Activated naive CD4-positive, alpha-beta T cell treated with anti-CD3 and anti-CD28 coated beads for 36 hours (primary cell): ENCODE data around the gene TOM1L2. TPM values are rescaled to one million over a fixed set of nuclear protein-coding genes. Genes with fewer than 3 reads are reported as not detected.

Experiments
- CTCF ChIA-PET: fragments of 350-600 bp; sonication (Branson Sonifier 250); formaldehyde crosslinking; loops from one replicate; lab custom pipeline; 2021; ENCODE audit warnings: antibody characterized with exemption; lab: Charles Lee
- DNase-seq: peaks from one replicate; pipeline ENCODE4 v3.0.0-alpha.2; 2020
- H3K27ac Mint-ChIP-seq: one replicate; pipeline ENCODE4 v1.8.0; 2021; ENCODE audit warnings: mild to moderate bottlenecking, mixed read lengths
- H3K27me3 Mint-ChIP-seq: one replicate; pipeline ENCODE4 v1.8.0; 2021; ENCODE audit warnings: low read depth, mixed read lengths
- H3K36me3 Mint-ChIP-seq: one replicate; pipeline ENCODE4 v1.8.0; 2021; ENCODE audit warnings: low read depth, mixed read lengths
- H3K4me1 Mint-ChIP-seq: one replicate; pipeline ENCODE4 v1.8.0; 2021; ENCODE audit warnings: low read depth, mixed read lengths
- H3K4me3 Mint-ChIP-seq: one replicate; pipeline ENCODE4 v1.8.0; 2021; ENCODE audit warnings: mild to moderate bottlenecking, moderate library complexity, mixed read lengths
- H3K9me3 Mint-ChIP-seq: one replicate; pipeline ENCODE4 v1.8.0; 2021; ENCODE audit warnings: mixed read lengths
- intact Hi-C: fragments of 100-400 bp; cut with micrococcal nuclease; formaldehyde crosslinking; loops from one replicate; pipeline ENCODE4 v1.15.1; 2023
- total RNA-seq, 2 experiments: library from RNA; stranded (reverse); gene quantifications; one replicate each; pipeline ENCODE4 v1.2.3, GENCODE V29; 2021

Gene TOM1L2
- total RNA-seq, 2 experiments from 2014 or later, result 9.8 to 9.9 TPM

- CTCF ChIA-PET, result interaction anchor here (0.7 to 3.2 kb wide), 7 partner anchors 8 to 42 kb away, joined by 3 to 18 read pairs (median 8); no protein-coding TSS in a partner anchor
- H3K36me3 Mint-ChIP-seq, result peaks cover 49% of the 10 kb centered on the region
- no peak for DNase-seq
- no peaks in the 10 kb centered on the region for H3K27me3 Mint-ChIP-seq
- peak overlapping the region; percentile 39 for H3K4me3 Mint-ChIP-seq
- no peaks in the 10 kb centered on the region for H3K9me3 Mint-ChIP-seq
- peak overlapping the region; percentile 77 for H3K27ac Mint-ChIP-seq
- H3K4me1 Mint-ChIP-seq, result peaks cover 63% of the 10 kb centered on the region
- intact Hi-C loops, result loop anchor here (5.0 kb wide), 1 partner anchor 1557 kb away; the partner anchor contains the start of gene MAPK7
Measured at GRCh38 chr17:17820046-17820445, 152.2 kb downstream of the TOM1L2 start.

DNA sequence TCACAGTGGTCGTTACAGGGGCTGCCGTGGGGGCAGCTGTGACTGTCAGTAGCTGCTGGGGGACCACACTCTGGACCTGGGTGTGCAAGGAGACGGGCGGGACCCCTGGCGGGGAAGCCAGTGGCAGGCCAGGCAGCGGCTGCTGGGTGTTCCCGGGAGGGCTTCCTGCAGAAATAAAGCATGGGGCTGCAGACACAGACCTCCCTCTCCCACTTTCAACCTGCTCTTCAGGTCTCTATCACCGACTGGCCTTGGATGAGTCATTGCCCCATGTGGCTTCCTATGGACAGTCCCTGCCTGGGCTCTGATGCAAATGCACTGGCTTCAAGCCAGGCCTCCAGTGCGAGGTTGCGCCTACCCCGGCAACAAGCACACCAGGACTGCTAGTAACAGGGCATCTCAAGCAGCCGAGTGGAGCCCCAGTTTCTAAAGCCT lies 152.6 kb downstream of the TOM1L2 start:
- intact Hi-C loops, result loop anchor here (1.0 to 2.0 kb wide), 4 partner anchors 34 to 219 kb away; partner anchors contain the start of genes ATPAF2 and GID4
- CTCF ChIA-PET, result interaction anchor here (1.6 to 3.2 kb wide), 5 partner anchors 7 to 41 kb away, joined by 6 to 18 read pairs (median 9); no protein-coding TSS in a partner anchor
- peak overlapping the region; percentile 39 for H3K4me3 Mint-ChIP-seq
- H3K36me3 Mint-ChIP-seq, result peaks cover 51% of the 10 kb centered on the region
- H3K27ac Mint-ChIP-seq, result peak overlapping the region; percentile 77
- H3K9me3 Mint-ChIP-seq, result no peaks in the 10 kb centered on the region
- no peaks in the 10 kb centered on the region for H3K27me3 Mint-ChIP-seq
- DNase-seq, result peak; percentile 99
- peaks cover 58% of the 10 kb centered on the region for H3K4me1 Mint-ChIP-seq

GRCh38 chr17:17819111-17819510 lies 153.1 kb downstream of the TOM1L2 start:
- Mint-ChIP-seq H3K36me3 (peaks cover 53% of the 10 kb centered on the region), H3K27me3 (no peaks in the 10 kb centered on the region), H3K4me3 (no peak overlapping the region), H3K4me1 (peaks cover 53% of the 10 kb centered on the region), H3K9me3 (no peaks in the 10 kb centered on the region), H3K27ac (peak overlapping the region; percentile 27)
- intact Hi-C loops, result loop anchor here (1.0 to 2.0 kb wide), 4 partner anchors 34 to 220 kb away; partner anchors contain the start of genes ATPAF2 and GID4
- CTCF ChIA-PET, result interaction anchor here (0.6 to 2.4 kb wide), 2 partner anchors 41 to 176 kb away, joined by 3 to 9 read pairs; no protein-coding TSS in a partner anchor
- DNase-seq, result no peak

- H3K27ac Mint-ChIP-seq, result no peak overlapping the region
- H3K9me3 Mint-ChIP-seq, result no peaks in the 10 kb centered on the region
- DNase-seq, result no peak
- CTCF ChIA-PET, result interaction anchor here (0.7 kb wide), 1 partner anchor 42 kb away, joined by 3 read pairs; no protein-coding TSS in a partner anchor
- H3K4me3 Mint-ChIP-seq, result no peak overlapping the region
- H3K4me1 Mint-ChIP-seq, result peaks cover 47% of the 10 kb centered on the region
- H3K27me3 Mint-ChIP-seq, result no peaks in the 10 kb centered on the region
- H3K36me3 Mint-ChIP-seq, result peaks cover 54% of the 10 kb centered on the region
- intact Hi-C loops, result loop anchor here (2.0 kb wide), 2 partner anchors 149 to 221 kb away; partner anchors contain the start of genes ATPAF2 and GID4
Measured at GRCh38 chr17:17818088-17818526, 154.1 kb downstream of the TOM1L2 start.

GRCh38 chr17:17817552-17817947 lies 154.7 kb downstream of the TOM1L2 start:
- Mint-ChIP-seq H3K27ac (no peak overlapping the region), H3K4me3 (no peak overlapping the region), H3K36me3 (peaks cover 55% of the 10 kb centered on the region), H3K9me3 (no peaks in the 10 kb centered on the region), H3K4me1 (peaks cover 44% of the 10 kb centered on the region), H3K27me3 (no peaks in the 10 kb centered on the region)
- intact Hi-C loops, result no loop called here
- CTCF ChIA-PET, result no interaction called here
- no peak for DNase-seq

DNA sequence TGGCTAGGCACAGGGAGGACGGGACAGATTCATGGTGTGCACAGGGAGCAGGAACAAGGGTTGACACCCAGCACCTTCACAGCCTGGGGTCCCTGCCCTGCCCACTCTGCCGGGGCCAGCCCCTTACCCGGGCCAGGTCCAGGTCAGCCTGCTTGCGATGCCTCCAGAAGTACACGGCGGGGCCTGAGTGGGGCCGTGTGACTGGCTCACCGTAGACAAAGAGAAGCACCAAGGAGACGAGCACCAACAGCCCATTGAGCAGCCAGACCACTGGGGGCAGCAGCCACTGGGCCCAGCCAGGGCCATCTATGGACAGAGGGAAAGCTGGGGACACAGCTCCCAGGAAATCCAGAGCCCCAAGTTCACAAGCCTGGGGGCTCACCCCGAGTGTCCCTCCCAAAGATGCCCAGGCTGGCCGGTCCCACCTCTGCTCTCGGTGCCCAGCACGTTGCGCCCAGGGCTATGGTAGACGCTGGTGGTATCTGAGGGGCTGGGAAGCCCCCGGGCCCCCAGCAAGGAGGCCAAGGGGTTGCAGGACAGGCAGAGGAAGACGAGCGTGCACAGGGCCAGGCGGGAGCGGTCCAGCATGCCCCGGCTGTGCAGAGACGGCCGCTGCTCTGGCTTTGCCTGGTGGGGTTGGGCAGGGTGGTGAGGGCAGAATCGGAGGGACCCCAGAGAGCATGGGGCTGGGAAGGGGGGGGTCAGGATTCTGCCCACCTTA lies 155.2 kb downstream of the TOM1L2 start:
- no peak overlapping the region for H3K4me3 Mint-ChIP-seq
- CTCF ChIA-PET, result interaction anchor here (0.7 kb wide), 1 partner anchor 320 kb away, joined by 3 read pairs; no protein-coding TSS in a partner anchor
- H3K36me3 Mint-ChIP-seq, result peaks cover 55% of the 10 kb centered on the region
- H3K27ac Mint-ChIP-seq, result no peak overlapping the region
- peaks cover 42% of the 10 kb centered on the region for H3K4me1 Mint-ChIP-seq
- H3K27me3 Mint-ChIP-seq, result no peaks in the 10 kb centered on the region
- no peak for DNase-seq
- intact Hi-C loops, result no loop called here
- no peaks in the 10 kb centered on the region for H3K9me3 Mint-ChIP-seq

DNA sequence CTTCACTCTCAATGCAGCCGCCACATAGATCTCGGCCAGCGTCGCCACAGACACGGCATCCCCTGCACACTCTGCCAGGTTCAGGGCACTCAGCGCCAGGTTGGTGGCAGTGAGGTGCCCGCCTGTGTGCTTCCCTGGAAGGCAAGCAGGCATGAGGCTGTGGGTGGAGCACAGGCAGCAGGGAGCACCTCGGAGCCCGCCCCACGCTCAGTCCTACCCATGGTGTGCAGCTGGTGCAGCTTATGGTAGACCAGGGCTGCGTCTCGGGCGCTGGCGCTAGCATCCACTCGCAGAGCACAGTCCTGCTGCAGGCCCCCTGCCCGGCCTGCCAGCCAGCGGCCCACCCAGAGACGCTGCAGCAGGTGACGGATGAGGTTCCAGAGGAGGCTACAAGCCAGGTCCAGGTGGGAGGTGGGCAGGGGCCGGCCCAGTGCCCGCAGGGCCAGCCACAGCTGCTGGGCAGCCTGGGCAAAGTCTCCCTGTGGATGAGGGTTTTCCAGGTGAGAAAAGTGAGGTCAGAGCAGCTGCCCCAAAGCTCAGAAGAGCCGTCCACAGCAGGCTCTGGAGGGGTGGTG lies 155.9 kb downstream of the TOM1L2 start:
- Mint-ChIP-seq H3K27me3 (no peaks in the 10 kb centered on the region), H3K27ac (no peak overlapping the region), H3K4me3 (no peak overlapping the region), H3K9me3 (no peaks in the 10 kb centered on the region), H3K36me3 (peaks cover 55% of the 10 kb centered on the region), H3K4me1 (peaks cover 40% of the 10 kb centered on the region)
- intact Hi-C loops, result no loop called here
- CTCF ChIA-PET, result interaction anchor here (0.7 to 5.9 kb wide), 2 partner anchors 40 to 319 kb away, joined by 3 to 55 read pairs; no protein-coding TSS in a partner anchor
- no peak for DNase-seq

DNA sequence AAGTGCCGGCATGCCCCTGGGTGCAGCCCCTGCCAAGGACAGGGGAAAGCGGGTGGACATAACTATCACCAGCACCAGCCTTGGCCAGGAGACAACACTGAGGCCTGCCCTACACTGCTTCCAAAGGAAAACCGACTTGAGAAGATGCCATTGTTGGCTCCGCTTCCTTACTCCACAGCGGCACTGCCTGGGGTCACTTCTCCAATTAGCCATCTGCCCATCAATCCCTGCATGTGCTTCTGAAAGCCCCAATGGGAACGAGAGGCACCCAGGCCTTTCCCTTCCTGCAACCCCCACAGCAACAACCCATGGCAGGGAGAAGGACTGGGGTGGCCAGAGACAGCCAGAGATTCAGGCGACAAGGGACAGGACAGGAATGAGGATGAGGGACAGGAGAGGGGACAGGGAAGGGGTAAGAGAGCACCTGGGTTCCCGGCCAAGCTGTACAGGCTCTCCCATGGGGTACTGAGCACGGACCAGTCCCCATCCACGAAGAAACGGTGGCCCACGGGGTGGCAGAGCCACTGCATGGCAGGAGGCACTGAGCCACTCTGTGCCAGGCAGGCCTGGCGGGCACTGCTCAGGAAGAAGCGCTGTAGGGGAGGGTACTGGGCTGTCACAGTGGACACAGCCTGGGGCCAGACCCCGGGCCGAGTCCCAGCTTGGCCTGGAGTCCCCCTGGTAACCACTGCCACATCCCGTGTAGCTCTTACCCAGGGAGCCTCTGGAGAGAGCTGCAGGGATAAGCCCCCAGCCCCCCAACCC lies 156.6 kb downstream of the TOM1L2 start:
- H3K27ac Mint-ChIP-seq, result no peak overlapping the region
- no peaks in the 10 kb centered on the region for H3K27me3 Mint-ChIP-seq
- no peaks in the 10 kb centered on the region for H3K9me3 Mint-ChIP-seq
- H3K36me3 Mint-ChIP-seq, result peaks cover 53% of the 10 kb centered on the region
- CTCF ChIA-PET, result interaction anchor here (5.2 to 5.9 kb wide), 2 partner anchors 40 to 46 kb away, joined by 55 to 76 read pairs; no protein-coding TSS in a partner anchor
- peaks cover 33% of the 10 kb centered on the region for H3K4me1 Mint-ChIP-seq
- intact Hi-C loops, result no loop called here
- no peak overlapping the region for H3K4me3 Mint-ChIP-seq
- DNase-seq, result no peak

- Mint-ChIP-seq H3K27ac (no peak overlapping the region), H3K4me3 (no peak overlapping the region), H3K36me3 (peaks cover 52% of the 10 kb centered on the region), H3K4me1 (peaks cover 27% of the 10 kb centered on the region), H3K9me3 (no peaks in the 10 kb centered on the region), H3K27me3 (no peaks in the 10 kb centered on the region)
- intact Hi-C loops, result no loop called here
- CTCF ChIA-PET, result interaction anchor here (5.2 to 5.9 kb wide), 2 partner anchors 41 to 47 kb away, joined by 55 to 76 read pairs; no protein-coding TSS in a partner anchor
- no peak for DNase-seq
Measured at GRCh38 chr17:17815062-17815406, 157.2 kb downstream of the TOM1L2 start.

- H3K27me3 Mint-ChIP-seq, result no peaks in the 10 kb centered on the region
- no peak overlapping the region for H3K27ac Mint-ChIP-seq
- H3K9me3 Mint-ChIP-seq, result no peaks in the 10 kb centered on the region
- peaks cover 47% of the 10 kb centered on the region for H3K36me3 Mint-ChIP-seq
- intact Hi-C loops, result loop anchor here (5.0 kb wide), 1 partner anchor 132 kb away; the partner anchor contains the start of gene RAI1
- CTCF ChIA-PET, result interaction anchor here (0.6 to 5.9 kb wide), 5 partner anchors 20 to 105 kb away, joined by 3 to 76 read pairs (median 3); no protein-coding TSS in a partner anchor
- no peak for DNase-seq
- H3K4me1 Mint-ChIP-seq, result peaks cover 21% of the 10 kb centered on the region
- no peak overlapping the region for H3K4me3 Mint-ChIP-seq
Measured at GRCh38 chr17:17814162-17815061, 157.8 kb downstream of the TOM1L2 start.

- no peak overlapping the region for H3K4me3 Mint-ChIP-seq
- H3K9me3 Mint-ChIP-seq, result no peaks in the 10 kb centered on the region
- CTCF ChIA-PET, result interaction anchor here (0.6 to 5.9 kb wide), 7 partner anchors 20 to 219 kb away, joined by 3 to 76 read pairs (median 3); no protein-coding TSS in a partner anchor
- no peak for DNase-seq
- no peaks in the 10 kb centered on the region for H3K27me3 Mint-ChIP-seq
- intact Hi-C loops, result loop anchor here (2.0 to 5.0 kb wide), 3 partner anchors 105 to 219 kb away; partner anchors contain the start of gene RAI1
- no peak overlapping the region for H3K27ac Mint-ChIP-seq
- peaks cover 40% of the 10 kb centered on the region for H3K36me3 Mint-ChIP-seq
- H3K4me1 Mint-ChIP-seq, result peaks cover 14% of the 10 kb centered on the region
Measured at GRCh38 chr17:17813725-17814095, 158.5 kb downstream of the TOM1L2 start.
